H9 (cell line): Measurements from ENCODE around the gene MPC1. TPM values are rescaled to one million over a fixed set of nuclear protein-coding genes. Genes with fewer than 3 reads are reported as not detected.

ENCODE experiments used
- DNase-seq: peaks from one replicate; pipeline ENCODE4 v3.0.0-alpha.2; 2017
- H2AFZ ChIP-seq: one replicate; pipeline ENCODE4 v1.6.1; 2013; ENCODE audit warnings: mild to moderate bottlenecking, low read length, control low read depth, moderate library complexity
- H2AK5ac ChIP-seq: 2 replicates; pipeline ENCODE4 v1.6.1; 2013; ENCODE audit warnings: low read length, control low read depth, mixed read lengths; ENCODE audit not compliant: insufficient read length
- H2BK120ac ChIP-seq: one replicate; pipeline ENCODE4 v1.6.1; 2013; ENCODE audit warnings: low read depth, mild to moderate bottlenecking, low read length, control low read depth, inconsistent platforms; ENCODE audit not compliant: poor library complexity, severe bottlenecking
- H2BK12ac ChIP-seq: 2 replicates; pipeline ENCODE4 v1.6.1; 2013; ENCODE audit warnings: low read length, control low read depth, mixed read lengths, low read depth; ENCODE audit not compliant: insufficient read length
- H2BK15ac ChIP-seq: 2 replicates; pipeline ENCODE4 v1.6.1; 2013; ENCODE audit warnings: low read depth, low read length, control low read depth
- H2BK20ac ChIP-seq: one replicate; pipeline ENCODE4 v1.6.1; 2013; ENCODE audit warnings: low read depth, mild to moderate bottlenecking, low read length, control low read depth, inconsistent platforms; ENCODE audit not compliant: poor library complexity, severe bottlenecking
- H2BK5ac ChIP-seq: 2 replicates; pipeline ENCODE4 v1.6.1; 2013; ENCODE audit warnings: low read length, control low read depth, mixed read lengths; ENCODE audit not compliant: insufficient read length
- H3K14ac ChIP-seq: 2 replicates; pipeline ENCODE4 v1.6.1; 2013; ENCODE audit warnings: low read length, control low read depth; ENCODE audit not compliant: insufficient read depth
- H3K18ac ChIP-seq: 2 replicates; pipeline ENCODE4 v1.6.1; 2013; ENCODE audit warnings: low read depth, mild to moderate bottlenecking, mixed read lengths, low read length, control low read depth; ENCODE audit not compliant: insufficient read length
- H3K23ac ChIP-seq: 2 replicates; pipeline ENCODE4 v1.6.1; 2013; ENCODE audit warnings: low read length, control low read depth, mixed read lengths, low read depth; ENCODE audit not compliant: insufficient read length
- H3K23me2 ChIP-seq: 2 replicates; pipeline ENCODE4 v1.6.1; 2013; ENCODE audit warnings: low read depth, mild to moderate bottlenecking, mixed read lengths, low read length, control low read depth; ENCODE audit not compliant: insufficient read length, poor library complexity, severe bottlenecking
- H3K27ac ChIP-seq: 2 replicates; pipeline ENCODE4 v1.5.1; 2013; ENCODE audit warnings: low read length, control low read depth, mixed read lengths, low read depth; ENCODE audit not compliant: insufficient read length
- H3K27me3 ChIP-seq: 2 replicates; pipeline ENCODE4 v1.6.1; 2013; ENCODE audit warnings: low read length, control low read depth, inconsistent platforms; ENCODE audit not compliant: insufficient read depth
- H3K4ac ChIP-seq: 2 replicates; pipeline ENCODE4 v1.6.1; 2013; ENCODE audit warnings: low read depth, mild to moderate bottlenecking, control low read depth, inconsistent platforms, low read length, moderate library complexity
- H3K4me1 ChIP-seq: 2 replicates; pipeline ENCODE4 v1.6.1; 2013; ENCODE audit warnings: low read length, control low read depth, inconsistent platforms; ENCODE audit not compliant: insufficient read depth
- H3K4me2 ChIP-seq: 2 replicates; pipeline ENCODE4 v1.6.1; 2013; ENCODE audit warnings: low read length, control low read depth, mixed read lengths; ENCODE audit not compliant: insufficient read length, insufficient read depth
- H3K56ac ChIP-seq: 2 replicates; pipeline ENCODE4 v1.6.1; 2013; ENCODE audit warnings: low read depth, mild to moderate bottlenecking, mixed read lengths, low read length, control low read depth; ENCODE audit not compliant: insufficient read length
- H3K79me1 ChIP-seq: 2 replicates; pipeline ENCODE4 v1.6.1; 2013; ENCODE audit warnings: low read depth, mild to moderate bottlenecking, moderate library complexity, low read length, control low read depth, inconsistent platforms; ENCODE audit not compliant: insufficient read depth, poor library complexity, severe bottlenecking
- H3K79me2 ChIP-seq: 2 replicates; pipeline ENCODE4 v1.6.1; 2013; ENCODE audit warnings: low read length, control low read depth, inconsistent platforms; ENCODE audit not compliant: insufficient read depth
- H3K9ac ChIP-seq: 2 replicates; pipeline ENCODE4 v1.6.1; 2013; ENCODE audit warnings: low read length, control low read depth, mixed read lengths; ENCODE audit not compliant: insufficient read length; ENCODE audit errors: extremely low read depth
- H3K9me3 ChIP-seq: one replicate; pipeline ENCODE4 v1.6.1; 2013; ENCODE audit warnings: low read depth, low read length, inconsistent platforms; ENCODE audit not compliant: control insufficient read depth
- H3T11ph ChIP-seq: one replicate; pipeline ENCODE4 v1.6.1; 2013; ENCODE audit warnings: mild to moderate bottlenecking, low read length, control low read depth, inconsistent platforms
- H4K20me1 ChIP-seq: one replicate; pipeline ENCODE4 v1.6.1; 2013; ENCODE audit not compliant: control insufficient read depth, insufficient read length, insufficient read depth
- H4K5ac ChIP-seq: 2 replicates; pipeline ENCODE4 v1.6.1; 2013; ENCODE audit warnings: low read depth, mild to moderate bottlenecking, mixed read lengths, low read length, control low read depth; ENCODE audit not compliant: insufficient read length
- H4K8ac ChIP-seq: replicated peaks from 2 replicates; pipeline ENCODE4 v1.6.1; 2013; ENCODE audit warnings: low read length, control low read depth, mixed read lengths, low read depth; ENCODE audit not compliant: insufficient read length
- H4K91ac ChIP-seq: 2 replicates; pipeline ENCODE4 v1.6.1; 2013; ENCODE audit warnings: low read depth, mild to moderate bottlenecking, moderate library complexity, mixed read lengths, low read length, control low read depth; ENCODE audit not compliant: insufficient read length
- H3K27ac Mint-ChIP-seq, 3 experiments: 2 replicates in 2 of 3; 3 replicates in 1 of 3; pipeline ENCODE4 v1.8.0; 2020 to 2021; ENCODE audit warnings: mixed read lengths in 3 of 3, mild to moderate bottlenecking in 1 of 3, moderate library complexity in 1 of 3
- H3K27me3 Mint-ChIP-seq: 2 replicates; pipeline ENCODE4 v1.8.0; 2021; ENCODE audit warnings: low read depth, mild to moderate bottlenecking, moderate library complexity, mixed read lengths
- H3K36me3 Mint-ChIP-seq, 3 experiments: 2 replicates in 2 of 3; 3 replicates in 1 of 3; pipeline ENCODE4 v1.8.0; 2020 to 2021; ENCODE audit warnings: low read depth in 3 of 3, mixed read lengths in 3 of 3; ENCODE audit not compliant: insufficient read depth in 1 of 3
- H3K4me1 Mint-ChIP-seq, 2 experiments: 2 replicates each; pipeline ENCODE4 v1.8.0; 2020; ENCODE audit warnings: mixed read lengths in 2 of 2
- H3K4me3 Mint-ChIP-seq, 2 experiments: 2 replicates in 1 of 2; 3 replicates in 1 of 2; pipeline ENCODE4 v1.8.0; 2020 to 2021; ENCODE audit warnings: mild to moderate bottlenecking in 2 of 2, mixed read lengths in 2 of 2, moderate library complexity in 1 of 2
- H3K9me3 Mint-ChIP-seq, 2 experiments: 2 replicates in 1 of 2; 3 replicates in 1 of 2; pipeline ENCODE4 v1.8.0; 2020; ENCODE audit warnings: mild to moderate bottlenecking in 2 of 2, mixed read lengths in 2 of 2, moderate library complexity in 1 of 2
- CTCF ChIP-seq: fragments of 200-600 bp; sonication (generic); conservative IDR thresholded peaks from 3 replicates; pipeline ENCODE4 v1.8.0; 2021; ENCODE audit warnings: antibody characterized with exemption, mild to moderate bottlenecking
- WGBS: extraction: QIAGEN DNeasy Blood & Tissue Kit; methylation state at CpG from one replicate; pipeline ENCODE4 v1.1.7; 2013; ENCODE audit warnings: missing lambda C conversion rate, low lambda C conversion rate, mixed read lengths; ENCODE audit not compliant: insufficient read length; ENCODE audit errors: extremely low coverage; 5-methylcytosine and 5-hydroxymethylcytosine counted together
- total RNA-seq: library from RNA; stranded (reverse); gene quantifications from 2 replicates; pipeline ENCODE4 v1.2.1, GENCODE V29; 2021

Gene MPC1
- total RNA-seq, 1 experiment from 2014 or later: 10.0 TPM

GRCh38 chr6:166415306-166415705 is 32.6 kb upstream of the MPC1 start:
- H3K4me2 ChIP-seq: no peak overlapping the region
- peaks cover 5% of the 10 kb centered on the region for H3K23me2 ChIP-seq
- Mint-ChIP-seq H3K27ac (no peak overlapping the region), H3K4me1 (peaks cover under 1% of the 10 kb centered on the region in 2 experiments), H3K36me3 (peaks cover 27 to 37% (median 29%) of the 10 kb centered on the region in 3 experiments), H3K9me3 (peaks cover 11 to 13% of the 10 kb centered on the region in 2 experiments; a peak in 4 of 5 replicates), H3K27me3 (no peaks in the 10 kb centered on the region), H3K4me3 (no peak overlapping the region)
- no peak overlapping the region for H2BK12ac ChIP-seq
- H4K20me1 ChIP-seq: peaks cover 3% of the 10 kb centered on the region
- DNase-seq: no peak
- H2BK15ac ChIP-seq: no peak overlapping the region
- H2BK5ac ChIP-seq: no peak overlapping the region
- H2AFZ ChIP-seq: no peak overlapping the region
- no peak overlapping the region for H4K8ac ChIP-seq
- H3K23ac ChIP-seq: no peak overlapping the region
- H3K18ac ChIP-seq: no peak overlapping the region
- H2BK20ac ChIP-seq: no peak overlapping the region
- no peak overlapping the region for H3K9ac ChIP-seq
- no peak overlapping the region for H3T11ph ChIP-seq
- no peaks in the 10 kb centered on the region for H3K79me2 ChIP-seq
- H3K9me3 ChIP-seq: no peaks in the 10 kb centered on the region
- TF ChIP-seq CTCF: no peak
- no CpG with 5 or more reads among the region's 5 CpGs for WGBS
- no peak overlapping the region for H4K5ac ChIP-seq
- no peak overlapping the region for H3K4ac ChIP-seq
- H3K27ac ChIP-seq: no peak overlapping the region
- H3K56ac ChIP-seq: no peak overlapping the region
- no peak overlapping the region for H2BK120ac ChIP-seq
- no peak overlapping the region for H3K14ac ChIP-seq
- no peak overlapping the region for H4K91ac ChIP-seq
- H2AK5ac ChIP-seq: no peak overlapping the region
- no peaks in the 10 kb centered on the region for H3K27me3 ChIP-seq
- no peaks in the 10 kb centered on the region for H3K4me1 ChIP-seq
- H3K79me1 ChIP-seq: no peaks in the 10 kb centered on the region
